ENCODE results near the gene CNTNAP2. TPM values are rescaled to one million over a fixed set of nuclear protein-coding genes. Genes with fewer than 3 reads are reported as not detected.

Gene CNTNAP2
- polyA plus RNA-seq, 3 donors from 2014 or later, result 0.94 to 1.1 TPM; not detected in 1

DNA sequence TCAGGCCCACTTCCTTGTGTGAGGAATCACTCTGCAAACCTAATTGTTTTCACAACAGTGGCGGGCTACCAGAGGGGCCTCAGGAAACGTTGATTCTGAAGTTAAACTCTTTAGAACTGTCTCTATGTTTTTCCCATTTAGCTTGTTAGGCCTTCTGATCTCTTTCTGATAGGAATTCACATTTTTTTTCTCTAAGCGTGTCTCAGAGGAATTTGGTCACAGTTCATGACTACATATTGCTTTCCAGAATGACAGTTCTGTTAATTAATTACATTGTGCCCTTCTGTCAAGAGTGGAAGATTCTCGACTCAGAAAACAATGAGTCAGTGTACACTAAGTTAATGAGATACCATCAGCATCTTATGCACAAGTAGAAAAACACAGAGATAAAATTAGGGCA, 2004.8 kb downstream of the CNTNAP2 start:
- Mint-ChIP-seq H3K4me1 (no peaks in the 10 kb centered on the region), H3K36me3 (no peaks in the 10 kb centered on the region), H3K4me3 (no peak overlapping the region), H3K27ac (no peak overlapping the region), H3K9me3 (peaks cover 0 to 2% (median under 1%) of the 10 kb centered on the region in 6 donors), H3K27me3 (ENCODE audit: low read depth in 3 of 3) (peaks cover 0 to 4% (median 4%) of the 10 kb centered on the region in 3 donors)
- no peak for DNase-seq

GRCh38 chr7:148121847-148122246, 2005.2 kb downstream of the CNTNAP2 start:
- Mint-ChIP-seq H3K4me3 (no peak overlapping the region), H3K4me1 (no peaks in the 10 kb centered on the region), H3K27ac (no peak overlapping the region), H3K36me3 (no peaks in the 10 kb centered on the region), H3K9me3 (peaks cover 0 to 2% (median under 1%) of the 10 kb centered on the region in 6 donors), H3K27me3 (ENCODE audit: low read depth in 3 of 3) (peaks cover 0 to 4% (median 4%) of the 10 kb centered on the region in 3 donors)
- DNase-seq, result no peak

DNA sequence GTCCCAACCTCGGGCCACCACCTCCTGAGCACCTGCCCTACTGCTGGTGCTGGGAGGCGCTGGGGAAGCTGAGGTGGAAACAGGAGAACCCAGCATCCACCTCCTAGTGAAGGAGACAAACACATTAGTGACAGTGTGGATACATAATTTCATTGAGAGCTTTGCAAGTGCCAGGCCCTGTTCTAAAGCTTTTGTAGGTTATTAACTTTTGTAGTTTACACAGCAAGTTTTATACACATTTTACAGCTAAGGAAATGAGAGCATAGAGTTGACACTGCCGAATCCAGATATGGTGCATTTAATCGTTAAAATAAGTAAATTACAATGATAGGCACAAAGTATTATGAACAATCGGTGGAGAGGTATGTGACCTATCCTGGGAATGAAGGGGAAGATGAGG, 2007.9 kb downstream of the CNTNAP2 start:
- H3K4me1 Mint-ChIP-seq, result no peaks in the 10 kb centered on the region
- H3K4me3 Mint-ChIP-seq, result no peak overlapping the region
- peaks cover 0 to 2% (median under 1%) of the 10 kb centered on the region in 6 donors for H3K9me3 Mint-ChIP-seq
- H3K27me3 Mint-ChIP-seq (ENCODE audit: low read depth in 3 of 3), result peaks cover 0 to 7% (median 4%) of the 10 kb centered on the region in 3 donors
- no peak for DNase-seq
- H3K27ac Mint-ChIP-seq, result no peak overlapping the region
- H3K36me3 Mint-ChIP-seq, result no peaks in the 10 kb centered on the region

- H3K27ac Mint-ChIP-seq, result no peak overlapping the region
- no peak overlapping the region for H3K4me3 Mint-ChIP-seq
- H3K27me3 Mint-ChIP-seq (ENCODE audit: low read depth in 3 of 3), result peaks cover 0 to 7% (median 4%) of the 10 kb centered on the region in 3 donors
- DNase-seq, result no peak
- peaks cover 0 to 2% (median 0%) of the 10 kb centered on the region in 6 donors for H3K9me3 Mint-ChIP-seq
- H3K4me1 Mint-ChIP-seq, result no peaks in the 10 kb centered on the region
- H3K36me3 Mint-ChIP-seq, result no peaks in the 10 kb centered on the region
Observed at GRCh38 chr7:148127374-148127773, 2010.8 kb downstream of the CNTNAP2 start.

GRCh38 chr7:148129023-148129422, 2012.4 kb downstream of the CNTNAP2 start:
- H3K27ac Mint-ChIP-seq, result no peak overlapping the region
- no peaks in the 10 kb centered on the region for H3K4me1 Mint-ChIP-seq
- peaks cover 0 to 3% (median 0%) of the 10 kb centered on the region in 3 donors for H3K27me3 Mint-ChIP-seq (ENCODE audit: low read depth in 3 of 3)
- no peaks in the 10 kb centered on the region for H3K36me3 Mint-ChIP-seq
- peaks cover 0 to 2% (median 0%) of the 10 kb centered on the region in 6 donors for H3K9me3 Mint-ChIP-seq
- no peak for DNase-seq
- no peak overlapping the region for H3K4me3 Mint-ChIP-seq

GRCh38 chr7:148135116-148135515, 2018.5 kb downstream of the CNTNAP2 start:
- Mint-ChIP-seq H3K36me3 (no peaks in the 10 kb centered on the region), H3K9me3 (no peaks in the 10 kb centered on the region), H3K4me3 (no peak overlapping the region), H3K27ac (no peak overlapping the region), H3K4me1 (no peaks in the 10 kb centered on the region), H3K27me3 (ENCODE audit: low read depth in 3 of 3) (peaks cover 0 to 3% (median 2%) of the 10 kb centered on the region in 3 donors)
- DNase-seq, result no peak

GRCh38 chr7:148135997-148136396, 2019.4 kb downstream of the CNTNAP2 start:
- Mint-ChIP-seq H3K4me3 (no peak overlapping the region), H3K36me3 (no peaks in the 10 kb centered on the region), H3K9me3 (no peaks in the 10 kb centered on the region), H3K27ac (no peak overlapping the region), H3K27me3 (ENCODE audit: low read depth in 3 of 3) (peaks cover 0 to 3% (median 2%) of the 10 kb centered on the region in 3 donors), H3K4me1 (no peaks in the 10 kb centered on the region)
- no peak for DNase-seq

DNA sequence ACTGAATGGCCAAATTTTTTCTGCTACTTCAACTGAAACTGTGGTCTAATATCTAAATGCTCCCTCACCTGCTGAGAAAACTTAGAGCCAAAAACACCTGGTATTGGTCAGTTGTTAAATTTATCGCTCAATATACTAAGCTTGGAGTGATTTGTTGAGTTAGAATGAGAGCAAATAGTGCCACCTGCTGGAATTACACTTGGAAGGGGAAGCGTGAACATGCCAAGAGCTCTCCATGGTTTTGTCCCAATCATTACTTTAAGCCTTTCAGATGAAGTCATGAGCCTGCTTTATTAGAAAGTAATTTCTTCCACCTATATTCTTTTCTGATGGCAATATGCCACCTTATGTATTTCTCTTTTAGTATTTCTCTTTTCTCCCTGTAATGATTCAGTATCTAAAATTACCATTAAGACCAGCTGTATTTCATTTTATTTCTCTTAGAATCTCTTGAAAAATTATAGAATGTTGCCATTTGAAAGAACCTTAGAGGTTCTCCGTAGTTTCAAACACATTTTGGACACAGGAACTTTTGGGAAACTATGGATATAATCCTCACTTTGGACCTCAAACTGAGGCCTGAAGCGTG, 2026.2 kb downstream of the CNTNAP2 start:
- H3K36me3 Mint-ChIP-seq, result no peaks in the 10 kb centered on the region
- H3K27ac Mint-ChIP-seq, result no peak overlapping the region
- no peak overlapping the region for H3K4me3 Mint-ChIP-seq
- no peaks in the 10 kb centered on the region for H3K4me1 Mint-ChIP-seq
- H3K9me3 Mint-ChIP-seq, result peaks cover 0 to under 1% (median 0%) of the 10 kb centered on the region in 6 donors
- DNase-seq, result no peak
- peaks cover 2 to 3% (median 3%) of the 10 kb centered on the region in 3 donors for H3K27me3 Mint-ChIP-seq (ENCODE audit: low read depth in 3 of 3)

GRCh38 chr7:148144827-148145226, 2028.2 kb downstream of the CNTNAP2 start:
- H3K4me1 Mint-ChIP-seq, result no peaks in the 10 kb centered on the region
- peaks cover 0 to 2% (median 0%) of the 10 kb centered on the region in 6 donors for H3K9me3 Mint-ChIP-seq
- DNase-seq, result no peak
- H3K27me3 Mint-ChIP-seq (ENCODE audit: low read depth in 3 of 3), result peaks cover 0 to 3% (median 2%) of the 10 kb centered on the region in 3 donors
- H3K36me3 Mint-ChIP-seq, result no peaks in the 10 kb centered on the region
- H3K27ac Mint-ChIP-seq, result no peak overlapping the region
- H3K4me3 Mint-ChIP-seq, result no peak overlapping the region

- peaks cover 0 to 3% (median 0%) of the 10 kb centered on the region in 6 donors for H3K9me3 Mint-ChIP-seq
- H3K27ac Mint-ChIP-seq, result no peak overlapping the region
- H3K36me3 Mint-ChIP-seq, result no peaks in the 10 kb centered on the region
- H3K4me1 Mint-ChIP-seq, result no peaks in the 10 kb centered on the region
- no peak overlapping the region for H3K4me3 Mint-ChIP-seq
- H3K27me3 Mint-ChIP-seq (ENCODE audit: low read depth in 3 of 3), result peaks cover 0 to 3% (median 2%) of the 10 kb centered on the region in 3 donors
- no peak for DNase-seq
Observed at GRCh38 chr7:148146346-148146745, 2029.7 kb downstream of the CNTNAP2 start.

DNA sequence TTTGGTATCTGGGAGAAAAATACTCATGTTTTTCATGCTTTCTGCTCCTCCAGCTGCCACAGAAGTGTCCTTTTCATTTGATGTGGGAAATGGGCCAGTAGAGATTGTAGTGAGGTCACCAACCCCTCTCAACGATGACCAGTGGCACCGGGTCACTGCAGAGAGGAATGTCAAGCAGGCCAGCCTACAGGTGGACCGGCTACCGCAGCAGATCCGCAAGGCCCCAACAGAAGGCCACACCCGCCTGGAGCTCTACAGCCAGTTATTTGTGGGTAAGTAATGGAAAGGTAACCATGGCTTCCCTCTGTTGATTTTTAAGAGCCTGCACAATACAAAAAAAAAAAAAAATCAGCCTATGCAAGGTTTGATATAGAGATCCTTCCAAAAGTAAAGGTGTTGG, 2030.8 kb downstream of the CNTNAP2 start:
- peaks cover 0 to 2% (median 2%) of the 10 kb centered on the region in 3 donors for H3K27me3 Mint-ChIP-seq (ENCODE audit: low read depth in 3 of 3)
- no peak overlapping the region for H3K4me3 Mint-ChIP-seq
- no peaks in the 10 kb centered on the region for H3K4me1 Mint-ChIP-seq
- peaks cover 0 to 3% (median 0%) of the 10 kb centered on the region in 6 donors for H3K9me3 Mint-ChIP-seq
- no peak for DNase-seq
- H3K27ac Mint-ChIP-seq, result no peak overlapping the region
- H3K36me3 Mint-ChIP-seq, result no peaks in the 10 kb centered on the region

GRCh38 chr7:148148456-148148855, 2031.9 kb downstream of the CNTNAP2 start:
- Mint-ChIP-seq H3K27ac (no peak overlapping the region), H3K9me3 (peaks cover 0 to 3% (median 0%) of the 10 kb centered on the region in 6 donors), H3K4me3 (no peak overlapping the region), H3K36me3 (no peaks in the 10 kb centered on the region), H3K27me3 (ENCODE audit: low read depth in 3 of 3) (peaks cover 0 to 2% (median 0%) of the 10 kb centered on the region in 3 donors), H3K4me1 (no peaks in the 10 kb centered on the region)
- DNase-seq, result no peak

DNA sequence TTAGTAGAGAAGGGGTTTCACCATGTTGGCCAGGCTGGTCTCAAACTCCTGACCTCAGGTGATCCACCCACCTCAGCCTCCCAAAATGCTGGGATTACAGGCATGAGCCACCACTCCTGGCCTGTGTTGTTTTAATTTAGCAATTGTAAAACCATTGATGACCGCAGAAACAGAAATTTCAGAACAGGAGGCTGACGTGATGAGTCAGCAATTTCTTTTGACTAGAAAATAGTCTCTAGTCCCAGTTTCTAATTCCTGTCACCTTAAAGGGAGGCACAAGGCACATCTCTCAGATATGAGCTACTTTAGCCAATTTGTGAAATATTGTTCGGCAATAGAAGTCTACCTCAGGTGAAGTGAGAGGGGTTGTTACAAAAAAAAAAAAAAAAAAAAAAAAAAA, 2033.1 kb downstream of the CNTNAP2 start:
- Mint-ChIP-seq H3K4me3 (no peak overlapping the region), H3K9me3 (peaks cover 0 to 3% (median 0%) of the 10 kb centered on the region in 6 donors), H3K27ac (no peak overlapping the region), H3K4me1 (no peaks in the 10 kb centered on the region), H3K36me3 (no peaks in the 10 kb centered on the region), H3K27me3 (ENCODE audit: low read depth in 3 of 3) (peaks cover 0 to 2% (median 0%) of the 10 kb centered on the region in 3 donors)
- no peak for DNase-seq

DNA sequence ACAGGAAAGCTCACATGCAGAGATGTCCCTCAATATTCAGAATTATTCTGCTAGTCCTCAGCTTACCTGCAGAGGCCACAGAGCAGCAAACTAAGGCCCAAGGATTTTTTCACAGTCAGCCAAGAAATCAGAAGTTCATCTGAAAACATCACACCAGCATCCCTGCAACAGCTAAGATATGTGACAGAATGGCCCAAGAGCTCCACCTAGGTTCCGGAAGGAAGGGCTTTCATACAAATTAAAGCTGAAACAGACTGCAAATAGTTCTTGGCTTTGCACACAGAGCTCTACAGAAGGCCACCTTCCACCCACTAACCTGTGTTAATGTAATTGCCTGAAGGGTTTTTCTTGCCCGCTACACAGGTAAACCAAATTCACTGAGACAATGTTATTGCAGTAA, 2035.2 kb downstream of the CNTNAP2 start:
- Mint-ChIP-seq H3K27me3 (ENCODE audit: low read depth in 3 of 3) (peaks cover 0 to 2% (median 0%) of the 10 kb centered on the region in 3 donors), H3K9me3 (peaks cover 0 to 3% (median 0%) of the 10 kb centered on the region in 6 donors), H3K4me1 (no peaks in the 10 kb centered on the region), H3K36me3 (no peaks in the 10 kb centered on the region), H3K4me3 (no peak overlapping the region), H3K27ac (no peak overlapping the region)
- no peak for DNase-seq

All from immature natural killer cell (primary cell).